BJ (cell line): Measurements from ENCODE around the gene UNC45B. TPM values are rescaled to one million over a fixed set of nuclear protein-coding genes. Genes with fewer than 3 reads are reported as not detected.

ENCODE experiments used
- polyA plus RNA-seq: library from polyadenylated mRNA; depleted of rRNA; stranded (reverse); fragments of >200 nt; gene quantifications from 2 replicates; pipeline ENCODE4 v1.2.3, GENCODE V29; 2011; rRNA removed

UNC45B gene
- polyA plus RNA-seq, 1 experiment = not detected

Other genes with a start within 250 kb of the UNC45B start
- 1.4 and 2.8 TPM in 2 replicates for gene CCT6B, start 186.4 kb upstream of the UNC45B start, polyA plus RNA-seq
- gene ZNF830, start 186.3 kb upstream of the UNC45B start, polyA plus RNA-seq = 3.8 and 5.1 TPM in 2 replicates
- gene LIG3, start 167.3 kb upstream of the UNC45B start, polyA plus RNA-seq = 24.0 and 31.1 TPM in 2 replicates
- gene RFFL, start 84.1 kb upstream of the UNC45B start, polyA plus RNA-seq = 9.1 and 10.6 TPM in 2 replicates
- 13.1 and 16.1 TPM in 2 replicates for gene RAD51D, start 28.0 kb upstream of the UNC45B start, polyA plus RNA-seq
- gene FNDC8, start 26.2 kb upstream of the UNC45B start, polyA plus RNA-seq = not detected in 2 replicates
- 8.1 and 14.9 TPM in 2 replicates for gene NLE1, start 5.5 kb upstream of the UNC45B start, polyA plus RNA-seq
- not detected in 2 replicates for gene SLC35G3, start 46.6 kb downstream of the UNC45B start, polyA plus RNA-seq
- gene SLFN5, start 95.3 kb downstream of the UNC45B start, polyA plus RNA-seq = 32.6 and 65.3 TPM in 2 replicates
- 14.5 and 21.2 TPM in 2 replicates for gene SLFN11, start 225.8 kb downstream of the UNC45B start, polyA plus RNA-seq